Activated CD8-positive, alpha-beta memory T cell treated with anti-CD3 and anti-CD28 coated beads for 1 hour (primary cell): ENCODE measurements around the gene NOVA1.
"Not testable (repeated sequence)": the region's sequence is repeated elsewhere in the genome, so short reads cannot be mapped to it uniquely, and the experiment has no call there.

Experiments used
- DNase-seq, 2 donors: peaks; one replicate each; pipeline ENCODE4 v3.0.0-alpha.2; 2020; ENCODE audit warnings: low read depth in 1 of 2; ENCODE audit errors: extremely low read depth in 1 of 2

NOVA1 gene

GRCh38 chr14:26597589-26598080 lies at the start of gene NOVA1:
NOVA1 (minus strand) TSS chr14:26598033; CDS start chr14:26597436, 597 bp downstream.
- no peak for DNase-seq

- not testable (repeated sequence) for DNase-seq
Observed at GRCh38 chr14:26645057-26645456, 47.2 kb upstream of the NOVA1 start.

DNA sequence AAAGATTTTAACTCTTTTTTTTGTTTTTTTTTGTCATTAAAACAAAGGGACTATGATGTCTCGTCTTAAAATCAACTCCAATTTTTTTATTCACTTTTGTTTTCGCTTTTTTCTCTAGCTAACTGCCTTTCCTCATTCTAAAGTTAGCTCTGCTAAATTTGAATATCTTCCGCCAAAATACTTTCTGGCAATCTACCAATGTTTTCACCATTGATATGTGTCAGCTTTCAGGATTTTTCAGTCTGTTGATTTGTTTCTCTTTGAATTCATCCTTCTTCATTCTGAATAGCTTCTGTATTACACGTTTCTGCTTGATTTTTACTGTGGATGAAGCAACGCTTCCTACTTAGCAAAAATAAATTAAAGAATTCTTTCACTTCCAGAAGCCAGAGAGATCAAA lies 38.7 kb upstream of the NOVA1 start:
- no peak for DNase-seq

- not testable (repeated sequence) for DNase-seq
Observed at GRCh38 chr14:26634946-26635345, 37.1 kb upstream of the NOVA1 start.

- no peak for DNase-seq
Observed at GRCh38 chr14:26626256-26626655, 28.4 kb upstream of the NOVA1 start.

GRCh38 chr14:26622611-26623010 lies 24.8 kb upstream of the NOVA1 start:
- DNase-seq, result no peak

DNA sequence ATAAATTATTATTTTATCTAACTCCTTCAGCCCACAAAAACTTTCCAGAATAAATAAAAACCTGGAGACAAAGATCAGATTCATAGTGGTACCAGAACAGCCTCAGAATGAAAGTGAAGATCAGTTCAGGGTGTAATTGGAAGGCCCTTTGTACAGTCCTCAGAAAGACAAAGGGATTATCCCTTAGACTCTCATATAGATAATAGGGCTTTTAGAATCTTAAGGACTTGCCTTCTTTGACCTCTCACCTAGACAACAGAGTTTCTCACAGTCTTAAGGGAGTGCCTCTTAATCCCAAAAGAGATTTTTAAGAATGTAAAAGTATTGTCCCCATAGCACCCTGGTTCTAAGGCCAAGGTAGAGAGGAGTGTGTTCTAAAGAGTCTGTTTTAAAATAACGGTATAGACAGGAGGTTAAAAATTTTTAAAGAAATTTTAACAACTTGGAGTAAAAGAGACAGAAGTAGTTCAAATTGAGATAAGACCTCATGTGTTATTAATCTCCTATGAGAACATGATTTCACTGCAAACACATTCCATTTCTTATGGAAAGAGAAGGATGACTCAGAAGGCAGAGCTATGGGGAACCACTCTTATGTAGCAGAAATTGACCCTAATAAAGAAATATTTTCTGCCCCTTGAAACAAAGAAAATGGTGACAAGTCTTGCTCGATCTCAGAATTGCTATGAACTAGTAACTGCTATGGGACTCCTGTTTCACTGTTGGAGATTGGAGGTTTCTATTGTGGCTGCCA lies 24.2 kb upstream of the NOVA1 start:
- DNase-seq, result no peak

DNA sequence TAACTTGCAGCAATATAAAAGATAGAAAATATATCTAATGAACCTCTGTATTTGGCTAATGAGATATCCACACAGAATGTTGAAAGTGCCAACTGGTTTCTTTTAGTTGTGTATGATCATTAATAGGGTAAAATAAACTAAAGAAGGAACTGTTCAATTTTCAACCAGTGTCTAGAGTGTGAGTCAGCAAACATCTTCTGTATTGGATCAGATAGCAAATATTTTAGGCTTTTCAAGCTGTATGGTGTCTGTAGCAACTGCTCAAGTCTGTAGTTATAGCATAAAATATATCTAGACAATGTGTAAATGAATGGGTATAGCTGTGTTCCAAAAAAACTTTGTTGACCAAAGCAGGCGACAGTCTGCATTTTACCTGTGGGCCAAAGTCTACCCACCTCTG lies 23.5 kb upstream of the NOVA1 start:
- DNase-seq, result no peak

DNA sequence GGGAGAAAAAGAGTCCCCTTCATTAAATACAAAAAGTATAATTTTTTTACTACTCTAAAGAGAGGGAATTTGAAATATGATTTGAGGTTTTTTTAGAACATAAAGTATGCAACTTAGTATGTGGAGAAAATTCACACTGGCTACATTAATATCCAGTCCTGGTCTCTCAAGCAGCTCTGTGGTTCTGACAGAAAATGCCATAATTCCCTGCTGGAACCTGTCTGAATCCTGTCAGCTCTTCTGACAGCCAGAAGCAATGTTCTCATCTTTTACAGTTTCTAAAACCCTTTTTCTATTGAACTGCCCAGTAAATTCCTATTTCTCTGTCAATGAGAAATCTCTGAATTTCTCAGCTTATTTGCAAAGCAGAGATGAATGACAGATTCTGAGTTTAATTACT lies 13.4 kb upstream of the NOVA1 start:
- DNase-seq, result no peak

- no peak for DNase-seq
Observed at GRCh38 chr14:26606729-26607312, 9.0 kb upstream of the NOVA1 start.

DNA sequence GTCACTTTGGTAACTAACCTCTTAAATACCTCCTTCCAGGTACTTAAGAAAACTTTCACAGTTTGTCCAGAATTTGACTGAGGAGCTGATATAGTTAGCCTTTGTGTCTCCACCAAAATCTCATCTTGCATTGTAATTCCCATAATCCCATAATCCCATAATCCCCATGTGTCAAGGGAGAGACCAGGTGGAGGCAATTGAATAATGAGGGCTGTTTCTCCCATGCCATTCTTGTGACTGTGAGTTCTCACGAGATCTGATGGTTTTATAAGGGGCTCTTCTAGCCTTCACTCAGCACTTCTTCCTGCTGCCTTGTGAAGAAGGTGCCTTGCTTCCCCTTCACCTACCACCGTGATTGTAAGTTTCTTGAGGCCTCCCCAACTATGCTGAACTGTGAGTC lies 7.8 kb upstream of the NOVA1 start:
- DNase-seq, result no peak

DNA sequence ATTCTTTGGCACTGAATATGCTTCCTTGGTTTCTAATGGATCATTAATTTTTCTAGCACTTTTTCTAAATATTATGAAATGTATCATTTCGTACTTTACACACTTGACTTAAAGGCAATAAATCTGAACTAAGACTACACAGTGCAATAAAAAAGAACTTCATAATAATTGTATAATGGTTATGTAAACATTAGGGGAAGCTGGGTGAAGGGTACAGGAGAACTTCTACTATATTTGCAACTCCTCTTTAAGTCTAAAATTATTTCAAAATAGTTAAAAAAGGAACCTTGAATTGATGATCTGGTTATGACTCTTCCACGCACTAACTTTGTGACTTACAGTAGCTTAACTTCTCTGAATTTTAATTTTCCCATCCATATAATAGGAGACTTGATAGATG lies 5.1 kb upstream of the NOVA1 start:
- DNase-seq, result no peak

- no peak for DNase-seq
Observed at GRCh38 chr14:26601856-26602255, 4.0 kb upstream of the NOVA1 start.

DNA sequence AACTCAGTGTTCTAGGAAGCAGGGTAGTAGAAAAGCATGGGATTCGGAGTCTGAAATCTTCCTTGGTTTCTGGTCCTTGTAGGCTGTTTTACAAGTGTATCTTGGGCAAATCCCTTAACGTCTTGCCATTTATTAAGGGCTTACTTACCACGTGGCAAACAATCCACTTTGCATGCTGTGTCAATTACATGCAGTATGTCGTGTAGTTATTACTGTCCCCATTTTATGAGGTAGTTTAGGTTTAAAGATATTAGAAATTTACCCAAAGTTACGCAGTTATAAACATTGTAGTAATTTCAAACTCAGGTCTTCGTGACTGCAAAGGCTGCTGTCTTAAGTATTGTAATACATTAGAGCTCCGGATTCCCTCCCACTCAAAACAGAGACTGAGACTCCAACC lies 1.5 kb upstream of the NOVA1 start:
- DNase-seq, result no peak

- no peak for DNase-seq
Observed at GRCh38 chr14:26598672-26599131, 869 bp upstream of the NOVA1 start.

- no peak for DNase-seq
Observed at GRCh38 chr14:26598081-26598671, 343 bp upstream of the NOVA1 start.

DNA sequence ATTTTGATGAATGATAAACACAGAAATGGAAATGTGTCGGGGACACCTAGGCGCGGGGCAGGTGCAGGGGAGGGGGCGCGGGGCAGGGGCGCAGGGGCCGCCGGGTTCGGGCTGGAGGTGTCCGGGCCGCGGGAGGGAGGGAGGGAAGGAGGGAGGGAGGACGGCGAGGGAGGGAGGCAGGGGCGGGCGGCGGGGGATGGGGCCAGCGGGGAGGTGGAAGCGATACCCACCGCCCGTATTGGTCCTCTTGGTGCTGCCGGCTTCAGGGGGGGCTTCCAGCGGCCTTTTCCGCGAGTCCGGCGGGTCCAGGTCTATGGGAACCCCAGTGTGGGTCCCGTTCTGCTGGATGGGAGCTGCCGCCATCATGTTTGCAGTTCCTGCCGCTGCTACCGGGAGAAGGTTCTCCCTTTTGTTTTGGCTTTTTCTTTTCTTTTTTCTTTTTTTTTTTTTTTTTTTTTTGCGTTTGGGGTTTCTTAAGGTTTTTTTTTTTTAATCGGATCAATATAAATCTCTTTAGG lies 703 bp downstream of the NOVA1 start:
- DNase-seq, result no peak

DNA sequence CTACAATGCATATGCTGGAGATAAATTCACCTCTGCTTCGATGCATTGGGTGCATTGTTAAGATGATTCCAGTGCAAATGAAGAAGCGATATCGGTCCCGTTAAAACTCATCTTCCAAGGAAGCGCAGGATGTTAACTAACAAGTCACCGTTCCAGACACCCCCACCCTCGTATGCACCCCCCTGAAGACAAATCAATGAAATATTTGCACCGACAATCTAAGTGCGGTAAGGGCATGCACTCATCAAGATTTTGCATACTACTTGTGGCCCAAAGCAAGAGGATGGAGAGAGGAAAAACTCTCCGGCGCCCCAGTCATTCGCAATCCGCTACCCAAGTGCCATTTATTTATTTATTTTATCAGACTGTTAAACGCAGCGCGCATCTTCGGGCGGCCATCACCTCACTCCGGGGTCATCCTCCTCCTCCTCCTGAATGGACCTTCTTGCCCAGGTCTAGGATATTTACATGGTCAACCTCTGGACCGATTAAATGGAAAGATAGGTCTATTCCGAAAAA lies 1.2 kb downstream of the NOVA1 start:
- no peak for DNase-seq

GRCh38 chr14:26595926-26596542 lies 1.8 kb downstream of the NOVA1 start:
- DNase-seq, result no peak

DNA sequence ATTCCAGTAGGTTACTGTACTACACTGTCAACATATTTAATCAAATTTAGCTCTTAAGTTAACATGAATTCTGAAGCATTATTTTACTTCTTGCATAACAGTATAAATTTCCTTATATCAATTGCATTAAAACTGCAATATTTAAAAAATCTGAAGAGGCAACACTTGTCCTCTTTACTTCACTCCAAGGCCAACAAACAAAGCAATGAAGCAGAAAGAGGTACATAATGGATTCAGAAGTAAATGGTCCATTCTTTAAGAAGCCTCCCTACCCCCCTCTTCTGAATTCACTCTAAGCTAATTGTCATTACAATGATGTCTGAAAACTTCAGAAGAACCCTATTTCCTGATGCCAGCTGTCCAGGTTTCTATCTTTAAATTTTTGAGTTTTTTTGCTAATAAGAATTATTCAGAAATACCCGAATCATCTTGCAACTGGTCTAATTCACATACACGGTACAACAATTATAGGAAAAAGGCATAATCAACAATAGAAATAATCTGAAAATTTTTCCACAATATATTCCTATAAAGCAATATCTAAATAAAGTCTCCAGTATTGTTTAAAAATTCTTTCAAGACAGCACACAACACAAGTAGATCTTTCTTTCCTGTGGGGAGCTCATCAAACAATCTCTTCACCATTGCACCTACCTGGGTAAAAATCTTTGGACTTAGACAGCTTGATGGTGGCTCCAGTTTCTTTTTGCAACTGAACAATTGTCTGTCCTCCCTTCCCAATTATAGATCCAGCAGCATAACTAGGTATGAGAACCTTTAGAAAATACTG lies 2.9 kb downstream of the NOVA1 start:
- no peak for DNase-seq
